H1 (cell line): ENCODE data around the gene BSPRY. TPM values are rescaled to one million over a fixed set of nuclear protein-coding genes. Genes with fewer than 3 reads are reported as not detected.

ENCODE experiments used
- CTCF ChIA-PET: fragments of 300-600 bp; sonication (Branson Sonifier 250); formaldehyde crosslinking; loops from one replicate; lab custom pipeline; 2021; ENCODE audit not compliant: partially characterized antibody; lab: Charles Lee
- POLR2A ChIA-PET: fragments of 300-600 bp; sonication (Branson Sonifier 250); formaldehyde crosslinking; loops from one replicate; lab custom pipeline; 2021; ENCODE audit warnings: inconsistent platforms; ENCODE audit not compliant: partially characterized antibody; lab: Charles Lee
- DNase-seq, 2 experiments: peaks; one replicate each; pipeline versions ENCODE4 v3.0.0 to v3.0.0-alpha.2; 2010 to 2022; ENCODE audit warnings: low spot score in 2 of 2, low read depth in 1 of 2, mixed read lengths in 1 of 2
- FAIRE-seq: peaks from 2 replicates; lab custom pipeline; 2011; peaks lifted over from hg19 to GRCh38; lab: Jason Lieb, UNC
- H2AFZ ChIP-seq: 2 replicates; pipeline ENCODE4 v1.8.1; 2012; ENCODE audit warnings: low read length, inconsistent platforms
- H2AK5ac ChIP-seq: 2 replicates; pipeline ENCODE4 v1.6.1; 2013; ENCODE audit warnings: low read depth, low read length
- H2BK120ac ChIP-seq: replicated peaks from 2 replicates; pipeline ENCODE3; 2013; ENCODE audit warnings: low read depth, low read length, inconsistent platforms
- H2BK12ac ChIP-seq: 2 replicates; pipeline ENCODE4 v1.6.1; 2013; ENCODE audit warnings: low read depth, low read length
- H2BK15ac ChIP-seq: 2 replicates; pipeline ENCODE4 v1.6.1; 2013; ENCODE audit warnings: low read length
- H2BK20ac ChIP-seq: 2 replicates; pipeline ENCODE4 v1.6.1; 2013; ENCODE audit warnings: low read length
- H2BK5ac ChIP-seq: 2 replicates; pipeline ENCODE4 v1.6.1; 2013; ENCODE audit warnings: low read depth, low read length
- H3K14ac ChIP-seq: 2 replicates; pipeline ENCODE4 v1.6.1; 2013; ENCODE audit warnings: inconsistent platforms; ENCODE audit not compliant: insufficient read length
- H3K18ac ChIP-seq: 2 replicates; pipeline ENCODE4 v1.6.1; 2013; ENCODE audit warnings: low read length; ENCODE audit errors: extremely low read depth
- H3K23ac ChIP-seq: 2 replicates; pipeline ENCODE4 v1.6.1; 2013; ENCODE audit warnings: inconsistent platforms; ENCODE audit not compliant: insufficient read length
- H3K23me2 ChIP-seq: 2 replicates; pipeline ENCODE4 v1.6.1; 2013; ENCODE audit warnings: low read depth, low read length
- H3K27ac ChIP-seq: 2 replicates; pipeline ENCODE4 v1.6.1; 2011; ENCODE audit warnings: low read depth, low read length, inconsistent platforms
- H3K27me3 ChIP-seq, 4 experiments: replicated peaks in 1 of 4; 1 replicate in 1 of 4; 2 replicates in 3 of 4; pipeline versions ENCODE4 v1.6.1 to v1.8.1; 2011 to 2013; ENCODE audit warnings: low read length in 3 of 4, mild to moderate bottlenecking in 3 of 4, inconsistent platforms in 2 of 4, mixed read lengths in 2 of 4, moderate library complexity in 1 of 4; ENCODE audit not compliant: control insufficient read depth in 3 of 4, insufficient read depth in 3 of 4; ENCODE audit errors: extremely low read depth in 1 of 4
- H3K36me3 ChIP-seq, 4 experiments: 2 replicates each; pipeline versions ENCODE4 v1.6.1 to v1.8.1; 2011 to 2013; ENCODE audit warnings: mild to moderate bottlenecking in 4 of 4, low read length in 3 of 4, moderate library complexity in 2 of 4, control low read depth in 1 of 4, inconsistent platforms in 1 of 4; ENCODE audit not compliant: insufficient read depth in 4 of 4, control insufficient read depth in 2 of 4
- H3K4ac ChIP-seq: replicated peaks from 2 replicates; pipeline ENCODE3; 2013; ENCODE audit warnings: low read length, low read depth, mixed read lengths, inconsistent platforms; ENCODE audit not compliant: insufficient read length
- H3K4me1 ChIP-seq, 4 experiments: replicated peaks in 1 of 4; 1 replicate in 1 of 4; 2 replicates in 3 of 4; pipeline versions ENCODE4 v1.6.1 to v1.8.1; 2011 to 2013; ENCODE audit warnings: low read length in 3 of 4, inconsistent platforms in 2 of 4, mixed read lengths in 1 of 4; ENCODE audit not compliant: insufficient read depth in 4 of 4, control insufficient read depth in 3 of 4
- H3K4me2 ChIP-seq, 2 experiments: 2 replicates each; pipeline versions ENCODE4 v1.6.1 to v1.8.1; 2011 to 2013; ENCODE audit warnings: low read depth in 2 of 2, low read length in 2 of 2, control low read depth in 1 of 2, inconsistent platforms in 1 of 2, mild to moderate bottlenecking in 1 of 2; ENCODE audit not compliant: insufficient read depth in 1 of 2
- H3K4me3 ChIP-seq, 4 experiments: fragments of 200-600, 300-600 bp in 1 of 4; sonication (generic), shearing (Covaris generic), sonication (Bioruptor Twin) in 1 of 4; 2 replicates each; pipeline versions ENCODE4 v1.5.1 to v1.8.1; 2011 to 2016; ENCODE audit warnings: low read length in 4 of 4, low read depth in 3 of 4, control low read depth in 2 of 4, inconsistent platforms in 2 of 4, mild to moderate bottlenecking in 2 of 4, mixed read lengths in 1 of 4, moderate library complexity in 1 of 4; ENCODE audit not compliant: insufficient read depth in 2 of 4; ENCODE audit errors: extremely low read depth in 1 of 4
- H3K56ac ChIP-seq: replicated peaks from 2 replicates; pipeline ENCODE3; 2013; ENCODE audit warnings: low read depth, mild to moderate bottlenecking, mixed read lengths, low read length, inconsistent platforms; ENCODE audit not compliant: insufficient read length
- H3K79me1 ChIP-seq: 2 replicates; pipeline ENCODE4 v1.6.1; 2013; ENCODE audit warnings: low read depth, low read length, control low read depth
- H3K79me2 ChIP-seq, 2 experiments: 2 replicates each; pipeline versions ENCODE4 v1.6.1 to v1.8.1; 2012 to 2013; ENCODE audit warnings: low read length in 2 of 2, mild to moderate bottlenecking in 2 of 2, inconsistent platforms in 1 of 2; ENCODE audit not compliant: insufficient read depth in 2 of 2, control insufficient read depth in 1 of 2
- H3K9ac ChIP-seq, 4 experiments: replicated peaks in 1 of 4; 1 replicate in 1 of 4; 2 replicates in 3 of 4; pipeline versions ENCODE4 v1.6.1 to v1.8.1; 2011 to 2013; ENCODE audit warnings: low read depth in 3 of 4, low read length in 3 of 4, control low read depth in 2 of 4, mild to moderate bottlenecking in 2 of 4, moderate library complexity in 2 of 4, inconsistent platforms in 1 of 4; ENCODE audit errors: extremely low read depth in 1 of 4
- H3K9me3 ChIP-seq, 2 experiments: 2 replicates each; pipeline versions ENCODE4 v1.6.1 to v1.8.1; 2012 to 2013; ENCODE audit warnings: mild to moderate bottlenecking in 2 of 2, moderate library complexity in 2 of 2, control low read depth in 1 of 2, inconsistent platforms in 1 of 2, low read depth in 1 of 2, low read length in 1 of 2, mixed read lengths in 1 of 2; ENCODE audit not compliant: insufficient read depth in 2 of 2
- H4K20me1 ChIP-seq, 2 experiments: replicated peaks in 1 of 2; 2 replicates each; pipeline versions ENCODE3 to v1.8.1; 2011 to 2013; ENCODE audit warnings: inconsistent platforms in 2 of 2, low read length in 2 of 2, mild to moderate bottlenecking in 1 of 2; ENCODE audit not compliant: insufficient read depth in 2 of 2, control insufficient read depth in 1 of 2
- H4K5ac ChIP-seq: 2 replicates; pipeline ENCODE4 v1.6.1; 2013; ENCODE audit warnings: low read length, low read depth, mixed read lengths, inconsistent platforms; ENCODE audit not compliant: insufficient read length
- H4K8ac ChIP-seq: 2 replicates; pipeline ENCODE4 v1.8.0; 2013; ENCODE audit warnings: mild to moderate bottlenecking, moderate library complexity, low read length, inconsistent platforms; ENCODE audit not compliant: insufficient read depth; ENCODE audit errors: extremely low read depth
- H4K91ac ChIP-seq: replicated peaks from 2 replicates; pipeline ENCODE3; 2013; ENCODE audit warnings: low read length, mixed read lengths, inconsistent platforms; ENCODE audit not compliant: insufficient read length
- BACH1 ChIP-seq: IDR thresholded peaks from 2 replicates; pipeline ENCODE4 v1.6.1; 2012; ENCODE audit warnings: low read length, improper control_type of control experiment
- CEBPB ChIP-seq: IDR thresholded peaks from 2 replicates; pipeline ENCODE4 v1.6.1; 2012; ENCODE audit warnings: low read depth, low read length
- CHD1 ChIP-seq: IDR thresholded peaks from 2 replicates; pipeline ENCODE4 v1.6.1; 2012; ENCODE audit warnings: low read depth, low read length, improper control_type of control experiment
- CREB1 ChIP-seq: IDR thresholded peaks from 2 replicates; pipeline ENCODE4 v1.6.1; 2012; ENCODE audit warnings: inconsistent platforms
- HDAC6 ChIP-seq: IDR thresholded peaks from one replicate; pipeline ENCODE4 v1.7.1; 2012; ENCODE audit warnings: low read depth, mild to moderate bottlenecking, inconsistent platforms, low read length, moderate library complexity
- NRF1 ChIP-seq: IDR thresholded peaks from 2 replicates; pipeline ENCODE4 v1.6.1; 2011; ENCODE audit warnings: mild to moderate bottlenecking, low read depth, low read length, improper control_type of control experiment
- POLR2A ChIP-seq, 2 experiments: IDR thresholded peaks; 1 replicate in 1 of 2; 2 replicates in 1 of 2; pipeline ENCODE4 v1.6.1; 2011; ENCODE audit warnings: low read depth in 2 of 2, low read length in 2 of 2, mild to moderate bottlenecking in 2 of 2; ENCODE audit errors: control extremely low read depth in 1 of 2
- SIX5 ChIP-seq: IDR thresholded peaks from 2 replicates; pipeline ENCODE4 v1.6.1; 2011; ENCODE audit warnings: mild to moderate bottlenecking, low read depth, low read length
- TBP ChIP-seq: IDR thresholded peaks from 2 replicates; pipeline ENCODE4 v1.6.1; 2011; ENCODE audit warnings: low read depth, low read length, improper control_type of control experiment
- TCF12 ChIP-seq: IDR thresholded peaks from 2 replicates; pipeline ENCODE4 v1.6.1; 2011; ENCODE audit warnings: low read depth, mild to moderate bottlenecking, low read length
- TEAD4 ChIP-seq: IDR thresholded peaks from 2 replicates; pipeline ENCODE4 v1.6.1; 2012; ENCODE audit warnings: low read depth, low read length, inconsistent platforms, mixed read lengths
- WGBS, 2 experiments: shearing (Covaris generic) in 1 of 2; methylation state at CpG; one replicate each; pipeline versions ENCODE4 v1.1.6 to v1.1.7; 2013 to 2015; ENCODE audit warnings: low lambda C conversion rate in 2 of 2, mixed read lengths in 2 of 2, inconsistent platforms in 1 of 2, low coverage in 1 of 2, missing lambda C conversion rate in 1 of 2; ENCODE audit not compliant: insufficient replicate concordance in 2 of 2, insufficient coverage in 1 of 2, insufficient read length in 1 of 2; ENCODE audit errors: extremely low coverage in 1 of 2, missing lambda C conversion rate in 1 of 2; 5-methylcytosine and 5-hydroxymethylcytosine counted together
- polyA plus RNA-seq, 7 experiments: library from polyadenylated mRNA; depleted of rRNA in 3 of 7; stranded (reverse) in 5 of 7; unstranded in 2 of 7; fragments of >200 nt in 5 of 7; fragments of 200-250 nt in 2 of 7; gene quantifications; 1 replicate in 5 of 7; 2 replicates in 1 of 7; 4 replicates in 1 of 7; pipeline versions ENCODE4 v1.2.1 to v1.2.3, GENCODE V29; 2011 to 2013; ENCODE audit warnings: missing spikeins in 2 of 7, mixed read lengths in 2 of 7
- total RNA-seq: library from RNA; stranded (reverse); fragmentation: NEBNext Ultra II Directional; extraction: Animal tissue kit (Norgen Biotek cat#: 25700); gene quantifications from 2 replicates; pipeline ENCODE4 v1.2.1, GENCODE V29; 2021

The BSPRY gene
- total and polyA plus RNA-seq, 2 of the 8 experiments (the other 6 are each of a cell fraction or from before 2014, with no cell fraction given) = 5.5 to 10.9 TPM

- CTCF ChIA-PET = interaction anchor here (0.6 to 1.6 kb wide), 4 partner anchors 24 to 535 kb away, joined by 3 to 5 read pairs (median 4); partner anchors contain the start of gene CDC26
- Histone ChIP-seq H2BK12ac (no peak overlapping the region), H3K23me2 (peaks cover 4% of the 10 kb centered on the region), H2BK20ac (no peak overlapping the region), H3K18ac (no peak overlapping the region), H3K4me3 (no peak overlapping the region), H3K36me3 (no peaks in the 10 kb centered on the region), H4K20me1 (no peaks in the 10 kb centered on the region), H3K27me3 (peaks cover 0 to 7% (median 3%) of the 10 kb centered on the region in 4 experiments; a peak in 2 of 7 replicates), H3K79me2 (no peaks in the 10 kb centered on the region), H3K9ac (no peak overlapping the region), H3K4me1 (peaks cover 0 to 2% (median 0%) of the 10 kb centered on the region in 4 experiments; a peak in 2 of 7 replicates), H3K79me1 (no peaks in the 10 kb centered on the region), H3K14ac (no peak overlapping the region), H3K27ac (no peak overlapping the region), H2BK5ac (no peak overlapping the region), H4K91ac (no peak overlapping the region), H2BK120ac (no peak overlapping the region), H3K9me3 (no peaks in the 10 kb centered on the region), H2BK15ac (no peak overlapping the region), H2AK5ac (no peak overlapping the region), H4K5ac (no peak overlapping the region), H3K56ac (no peak overlapping the region), H4K8ac (no peak overlapping the region), H2AFZ (no peak overlapping the region), H3K4me2 (no peak overlapping the region), H3K4ac (no peak overlapping the region), H3K23ac (no peak overlapping the region)
- POLR2A ChIA-PET = interaction anchor here (1.2 to 3.5 kb wide), 4 partner anchors 9 to 83 kb away, joined by 3 to 11 read pairs (median 4); partner anchors contain the start of gene HDHD3
- DNase-seq (no peak), FAIRE-seq (no peak)
- 75% methylated on average over 9 of the region's 9 CpGs; no CpG with 5 or more reads in 1 of the 2 experiments for whole genome bisulfite sequencing, 2 experiments
- TF ChIP-seq BACH1 = no peak
- TF ChIP-seq CREB1 = no peak
- no peak for TF ChIP-seq SIX5
- TF ChIP-seq HDAC6 = no peak
- TF ChIP-seq CHD1 = no peak
- TF ChIP-seq TEAD4 = no peak
- no peak for TF ChIP-seq TCF12
- no peak for TF ChIP-seq POLR2A (IDR thresholded peaks at IDR 0.05; ENCODE audit: control extremely low read depth in 1 of 2, low read depth in 2 of 2, low read length in 2 of 2)
- TF ChIP-seq NRF1 = no peak
- TF ChIP-seq TBP = no peak
- TF ChIP-seq CEBPB = no peak
These were observed 7.5 kb upstream of the BSPRY start for GRCh38 chr9:113341712-113342410.
